Activated CD4-positive, alpha-beta T cell treated with anti-CD3 and anti-CD28 coated beads for 4 hours (primary cell): ENCODE measurements around the gene WNT3A.
"Not testable (repeated sequence)": the region's sequence is repeated elsewhere in the genome, so short reads cannot be mapped to it uniquely, and the experiment has no call there.

Source experiments
- DNase-seq, 2 donors: peaks; one replicate each; pipeline ENCODE4 v3.0.0-alpha.2; 2020

WNT3A gene, protein sequence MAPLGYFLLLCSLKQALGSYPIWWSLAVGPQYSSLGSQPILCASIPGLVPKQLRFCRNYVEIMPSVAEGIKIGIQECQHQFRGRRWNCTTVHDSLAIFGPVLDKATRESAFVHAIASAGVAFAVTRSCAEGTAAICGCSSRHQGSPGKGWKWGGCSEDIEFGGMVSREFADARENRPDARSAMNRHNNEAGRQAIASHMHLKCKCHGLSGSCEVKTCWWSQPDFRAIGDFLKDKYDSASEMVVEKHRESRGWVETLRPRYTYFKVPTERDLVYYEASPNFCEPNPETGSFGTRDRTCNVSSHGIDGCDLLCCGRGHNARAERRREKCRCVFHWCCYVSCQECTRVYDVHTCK

GRCh38 chr1:228006786-228007048 is at the start of gene WNT3A:
Gene WNT3A (plus strand): TSS chr1:228006998. CDS start chr1:228007129, 131 bp downstream.
- no peak for DNase-seq

DNA sequence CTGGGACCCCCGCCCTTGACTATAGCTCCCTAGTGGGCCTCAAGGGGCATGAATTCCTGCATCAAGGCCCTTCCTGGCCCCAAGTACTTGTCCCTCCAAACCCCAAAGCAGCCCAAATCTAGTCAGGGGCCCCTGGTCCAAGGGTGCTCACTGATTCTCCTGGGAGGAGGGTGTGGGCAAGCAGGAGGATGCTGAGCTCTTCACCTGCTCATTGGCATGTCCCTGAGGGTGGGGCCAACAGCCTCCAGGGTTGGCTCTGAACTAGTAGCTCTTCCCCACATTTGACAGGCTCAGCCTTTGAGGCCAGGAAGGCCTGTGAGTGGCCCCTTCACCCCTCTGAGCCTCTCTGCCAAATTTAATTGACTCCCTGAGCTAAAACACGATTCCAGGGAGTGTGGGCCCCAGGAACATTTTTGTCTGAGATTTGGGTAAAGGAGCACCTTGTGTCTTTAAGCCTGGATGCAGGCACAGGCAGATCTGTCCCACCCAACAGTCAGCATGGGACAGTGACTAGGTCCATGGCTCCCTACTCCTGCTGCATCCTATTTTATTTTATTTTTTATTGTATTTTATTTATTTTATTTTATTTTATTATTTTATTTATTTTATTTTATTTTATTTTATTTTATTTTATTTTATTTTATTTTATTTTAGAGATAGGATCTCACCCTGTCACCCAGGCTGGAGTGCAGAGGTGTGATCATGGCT is 48.0 kb upstream of the WNT3A start:
- no peak for DNase-seq

GRCh38 chr1:227959325-227959860 is 47.4 kb upstream of the WNT3A start:
- no peak for DNase-seq

- no peak for DNase-seq
Measured at GRCh38 chr1:227961651-227962466, 44.9 kb upstream of the WNT3A start.

GRCh38 chr1:227966733-227967132 is 40.1 kb upstream of the WNT3A start:
- DNase-seq, result not testable (repeated sequence)

GRCh38 chr1:227967815-227968214 is 39.0 kb upstream of the WNT3A start:
- DNase-seq, result not testable (repeated sequence)

GRCh38 chr1:227970076-227970995 is 36.5 kb upstream of the WNT3A start:
- not testable (repeated sequence) for DNase-seq

GRCh38 chr1:227971216-227971615 is 35.6 kb upstream of the WNT3A start:
- not testable (repeated sequence) for DNase-seq

DNA sequence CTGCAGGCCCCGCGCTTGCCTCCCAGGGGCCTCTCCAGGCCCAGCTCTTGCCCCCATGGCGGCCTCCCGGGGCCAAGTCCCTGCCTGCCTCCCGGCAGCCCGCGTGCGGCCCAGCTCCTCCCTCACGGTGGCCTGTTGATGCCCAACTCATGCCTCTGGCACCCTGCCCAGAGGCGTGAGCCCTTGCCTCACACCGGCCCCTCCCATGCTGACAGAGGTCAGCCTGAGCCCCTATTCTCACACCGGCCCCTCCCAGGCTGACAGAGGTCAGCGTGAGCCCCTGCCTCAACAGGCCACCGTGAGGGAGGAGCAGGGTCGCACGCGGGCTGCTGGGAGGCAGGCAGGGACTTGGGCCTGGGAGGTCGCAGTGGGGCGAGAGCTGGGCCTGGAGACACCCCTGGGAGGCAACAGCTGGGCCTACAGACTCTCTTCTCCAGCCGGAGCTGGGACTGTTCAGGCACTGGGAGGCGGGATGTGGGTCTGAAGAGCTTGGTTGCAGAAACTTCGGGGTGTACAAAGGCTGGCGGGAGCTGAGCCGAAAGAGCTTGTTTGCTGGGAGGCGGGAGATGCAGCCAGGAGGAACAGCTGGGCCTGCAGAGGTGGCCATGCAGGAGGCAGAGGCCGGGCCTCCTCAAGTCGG is 35.0 kb upstream of the WNT3A start:
- DNase-seq, result not testable (repeated sequence)

GRCh38 chr1:227972283-227972679 is 34.5 kb upstream of the WNT3A start:
- DNase-seq, result not testable (repeated sequence)

- not testable (repeated sequence) for DNase-seq
Measured at GRCh38 chr1:227972843-227973374, 33.9 kb upstream of the WNT3A start.

DNA sequence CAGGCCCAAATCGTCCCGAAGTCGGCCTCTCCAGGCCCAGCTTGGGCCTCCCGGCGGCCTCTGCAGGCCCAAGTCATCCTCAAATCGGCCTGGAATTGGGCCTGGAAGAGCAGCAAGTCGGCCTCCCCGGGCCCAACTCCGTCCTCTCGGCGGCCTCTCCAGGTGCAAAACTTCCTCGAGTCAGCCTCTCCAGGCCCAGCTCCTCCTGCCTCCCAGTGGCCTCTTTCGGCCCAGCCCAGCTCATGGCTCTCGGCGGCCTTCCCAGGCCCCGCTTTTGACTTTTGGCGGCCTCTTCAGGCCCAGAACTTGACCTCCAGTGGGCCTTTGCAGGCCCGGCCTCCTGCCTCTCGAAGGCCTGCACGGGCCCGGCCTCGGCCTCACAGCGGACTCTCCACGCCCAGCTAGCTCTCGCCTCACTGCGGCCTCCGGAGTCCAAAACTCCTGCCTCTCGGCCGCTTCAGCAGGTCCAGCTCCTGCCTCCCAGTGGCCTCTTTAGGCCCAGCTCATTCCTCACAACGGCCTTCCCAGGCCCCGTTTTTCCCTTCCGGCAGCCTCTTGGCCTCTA is 33.0 kb upstream of the WNT3A start:
- not testable (repeated sequence) for DNase-seq

- DNase-seq, result not testable (repeated sequence)
Measured at GRCh38 chr1:227975583-227976283, 31.1 kb upstream of the WNT3A start.

- no peak for DNase-seq
Measured at GRCh38 chr1:227987181-227987580, 19.6 kb upstream of the WNT3A start.

GRCh38 chr1:227994632-227995300 is 12.0 kb upstream of the WNT3A start:
- no peak for DNase-seq

- no peak for DNase-seq
Measured at GRCh38 chr1:227996187-227996950, 10.4 kb upstream of the WNT3A start.

- DNase-seq, result no peak
Measured at GRCh38 chr1:227998374-227999055, 8.3 kb upstream of the WNT3A start.
